Activated T-cell treated with anti-CD3 and anti-CD28 coated beads, Interleukin-2, amount 50 U/mL, for 24 hours (primary cell): Measurements from ENCODE around the gene FOCAD.
A peak's percentile ranks its signal among the peaks of the same experiment; 100 is the strongest.

Experiments used
- DNase-seq: peaks from one replicate; pipeline ENCODE4 v3.0.0-alpha.2; 2020
- H3K27ac Mint-ChIP-seq: 2 replicates; pipeline ENCODE4 v1.8.0; 2020; ENCODE audit warnings: mild to moderate bottlenecking, mixed read lengths
- H3K27me3 Mint-ChIP-seq: 2 replicates; pipeline ENCODE4 v1.8.0; 2020; ENCODE audit warnings: mixed read lengths
- H3K36me3 Mint-ChIP-seq: 2 replicates; pipeline ENCODE4 v1.8.0; 2020; ENCODE audit warnings: low read depth, mixed read lengths
- H3K4me1 Mint-ChIP-seq: 2 replicates; pipeline ENCODE4 v1.8.0; 2020; ENCODE audit warnings: low read depth, mixed read lengths
- H3K4me3 Mint-ChIP-seq: 2 replicates; pipeline ENCODE4 v1.8.0; 2020; ENCODE audit warnings: mild to moderate bottlenecking, moderate library complexity, mixed read lengths
- H3K9me3 Mint-ChIP-seq: 2 replicates; pipeline ENCODE4 v1.8.0; 2020; ENCODE audit warnings: mixed read lengths

The FOCAD gene

GRCh38 chr9:20884985-20885593 is 201.0 kb downstream of the FOCAD start:
- DNase-seq, result peak; percentile 57
- no peaks in the 10 kb centered on the region for H3K9me3 Mint-ChIP-seq
- H3K4me1 Mint-ChIP-seq, result no peaks in the 10 kb centered on the region
- H3K27me3 Mint-ChIP-seq, result no peaks in the 10 kb centered on the region
- H3K4me3 Mint-ChIP-seq, result no peak overlapping the region
- peaks cover 20% of the 10 kb centered on the region for H3K36me3 Mint-ChIP-seq
- no peak overlapping the region for H3K27ac Mint-ChIP-seq

DNA sequence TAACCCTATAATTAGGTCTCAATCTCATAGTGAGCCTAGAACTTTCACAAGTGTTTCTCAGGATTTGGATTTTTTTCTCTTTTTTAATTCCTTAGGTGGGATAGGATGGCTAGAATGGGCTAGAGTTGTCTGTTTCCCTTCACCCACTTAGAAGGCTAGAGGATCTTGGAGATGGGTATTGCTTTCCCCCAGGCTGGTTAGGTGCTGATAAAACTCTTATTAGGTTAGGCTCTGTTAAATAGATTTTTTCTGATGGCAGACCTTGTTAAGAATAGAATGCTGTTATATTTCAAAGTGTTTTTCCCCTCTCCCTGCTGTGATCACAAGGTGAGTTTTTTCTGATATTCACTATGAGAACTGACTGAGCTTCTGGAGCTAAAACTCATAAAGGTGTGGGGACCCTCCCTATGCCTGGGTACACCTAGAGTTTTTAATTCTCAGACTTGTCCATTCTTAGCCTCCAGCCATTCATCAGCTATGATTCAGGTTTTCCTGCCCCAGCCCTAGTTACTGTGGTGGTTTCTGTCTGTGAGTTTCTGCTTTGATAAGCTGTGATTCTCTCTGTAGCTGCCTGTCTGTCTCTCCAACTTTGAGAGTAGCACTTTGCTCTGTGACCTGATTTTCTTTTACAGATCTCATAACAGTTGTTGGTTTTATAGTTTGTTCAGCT is 215.0 kb downstream of the FOCAD start:
- H3K9me3 Mint-ChIP-seq, result no peaks in the 10 kb centered on the region
- DNase-seq, result no peak
- no peaks in the 10 kb centered on the region for H3K27me3 Mint-ChIP-seq
- H3K27ac Mint-ChIP-seq, result no peak overlapping the region
- H3K4me1 Mint-ChIP-seq, result peaks cover 5% of the 10 kb centered on the region
- H3K36me3 Mint-ChIP-seq, result no peaks in the 10 kb centered on the region
- no peak overlapping the region for H3K4me3 Mint-ChIP-seq

- Mint-ChIP-seq H3K4me1 (peaks cover 7% of the 10 kb centered on the region), H3K4me3 (no peak overlapping the region), H3K27me3 (no peaks in the 10 kb centered on the region), H3K9me3 (no peaks in the 10 kb centered on the region), H3K36me3 (peaks cover 2% of the 10 kb centered on the region), H3K27ac (no peak overlapping the region)
- DNase-seq, result no peak
Measured at GRCh38 chr9:20903212-20903611, 219.2 kb downstream of the FOCAD start.

- Mint-ChIP-seq H3K4me1 (peaks cover 5% of the 10 kb centered on the region), H3K27ac (no peak overlapping the region), H3K4me3 (no peak overlapping the region), H3K36me3 (peaks cover 4% of the 10 kb centered on the region), H3K9me3 (no peaks in the 10 kb centered on the region), H3K27me3 (no peaks in the 10 kb centered on the region)
- DNase-seq, result no peak
Measured at GRCh38 chr9:20904995-20905394, 220.9 kb downstream of the FOCAD start.

DNA sequence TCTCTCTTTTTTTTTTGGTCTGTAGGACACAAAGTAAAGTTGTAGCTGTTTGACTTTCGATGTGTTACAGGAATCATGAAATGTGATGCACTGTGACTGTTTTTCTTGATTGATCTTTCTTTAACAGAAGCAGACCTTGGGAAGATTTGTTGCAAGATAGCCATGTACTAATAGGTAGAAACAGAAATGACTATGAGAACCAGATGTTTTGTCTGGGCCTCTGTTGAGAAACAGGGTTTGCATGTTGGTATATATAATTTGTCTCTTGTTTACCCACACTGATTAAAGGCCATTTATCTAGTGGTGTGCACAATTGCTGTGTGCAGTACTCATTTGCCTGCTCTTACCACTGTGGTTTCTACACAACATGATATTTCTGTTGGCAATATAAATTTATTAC is 222.3 kb downstream of the FOCAD start:
- DNase-seq, result no peak
- H3K9me3 Mint-ChIP-seq, result no peaks in the 10 kb centered on the region
- H3K36me3 Mint-ChIP-seq, result peaks cover 8% of the 10 kb centered on the region
- no peaks in the 10 kb centered on the region for H3K27me3 Mint-ChIP-seq
- H3K4me3 Mint-ChIP-seq, result no peak overlapping the region
- peaks cover 5% of the 10 kb centered on the region for H3K4me1 Mint-ChIP-seq
- H3K27ac Mint-ChIP-seq, result no peak overlapping the region

DNA sequence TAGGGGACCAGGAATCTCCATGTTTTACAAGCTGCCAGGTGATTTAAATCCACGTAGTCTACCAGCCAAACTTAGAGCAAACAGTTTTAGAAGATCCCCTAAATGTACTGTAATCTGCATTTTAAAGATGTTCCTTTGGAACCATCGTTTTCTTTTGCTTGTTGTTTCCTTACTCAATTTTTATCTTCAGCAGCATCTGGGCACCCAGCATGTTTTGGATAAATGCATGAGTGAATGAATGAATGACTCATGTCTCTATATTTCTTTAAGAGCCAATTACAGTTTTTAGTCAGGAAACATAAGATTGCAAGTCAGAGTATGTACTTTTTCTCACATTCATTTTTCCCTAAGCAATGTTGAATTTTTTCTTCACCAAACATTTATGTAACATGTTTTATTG is 224.4 kb downstream of the FOCAD start:
- no peak for DNase-seq
- Mint-ChIP-seq H3K4me3 (no peak overlapping the region), H3K27ac (no peak overlapping the region), H3K9me3 (no peaks in the 10 kb centered on the region), H3K4me1 (peaks cover 5% of the 10 kb centered on the region), H3K27me3 (no peaks in the 10 kb centered on the region), H3K36me3 (peaks cover 18% of the 10 kb centered on the region)

DNA sequence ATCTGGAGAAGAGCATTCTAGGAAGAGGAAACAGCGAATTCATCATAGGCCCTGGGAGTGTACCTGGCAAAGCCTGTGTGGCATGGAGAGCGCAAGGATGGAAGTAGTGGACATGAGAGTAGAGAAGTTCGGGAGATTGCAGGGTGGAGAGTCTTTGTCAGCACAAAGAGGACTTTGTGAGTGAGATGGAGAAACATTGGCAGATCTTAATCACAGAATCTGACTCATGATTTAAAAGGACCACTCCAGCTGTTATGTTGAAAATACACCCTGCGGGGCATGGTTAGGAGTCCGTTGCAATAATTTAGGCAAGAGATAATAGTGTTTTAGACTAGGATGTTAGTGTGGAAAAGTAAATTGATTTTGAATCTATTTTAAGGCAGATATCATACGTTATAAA is 230.5 kb downstream of the FOCAD start:
- Mint-ChIP-seq H3K27ac (no peak overlapping the region), H3K36me3 (peaks cover 60% of the 10 kb centered on the region), H3K4me1 (no peaks in the 10 kb centered on the region), H3K4me3 (no peak overlapping the region), H3K27me3 (no peaks in the 10 kb centered on the region), H3K9me3 (no peaks in the 10 kb centered on the region)
- DNase-seq, result no peak

DNA sequence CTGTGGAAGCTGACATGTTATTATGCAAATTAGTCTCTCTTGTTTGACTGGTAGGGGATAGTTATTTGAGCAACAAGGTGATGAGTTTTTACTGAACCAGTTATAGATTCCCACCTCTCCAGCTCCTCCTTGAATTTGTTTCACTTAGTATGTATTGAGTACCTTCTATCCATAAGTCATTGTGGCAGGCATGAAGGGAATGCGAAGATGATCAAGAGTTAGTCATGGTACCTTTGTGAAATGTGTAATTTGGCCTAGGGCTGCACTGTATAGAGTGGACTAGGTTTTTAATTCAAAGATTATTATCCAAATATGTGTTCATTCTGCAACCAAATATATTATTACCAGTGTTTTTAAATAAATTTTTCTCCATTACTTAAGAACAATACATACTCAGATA is 237.3 kb downstream of the FOCAD start:
- H3K27ac Mint-ChIP-seq, result no peak overlapping the region
- peaks cover 20% of the 10 kb centered on the region for H3K4me1 Mint-ChIP-seq
- H3K27me3 Mint-ChIP-seq, result no peaks in the 10 kb centered on the region
- H3K36me3 Mint-ChIP-seq, result peaks cover 45% of the 10 kb centered on the region
- H3K9me3 Mint-ChIP-seq, result no peaks in the 10 kb centered on the region
- no peak for DNase-seq
- no peak overlapping the region for H3K4me3 Mint-ChIP-seq

GRCh38 chr9:20925256-20926045 is 241.4 kb downstream of the FOCAD start:
- Mint-ChIP-seq H3K4me1 (peaks cover 29% of the 10 kb centered on the region), H3K36me3 (peaks cover 22% of the 10 kb centered on the region), H3K4me3 (no peak overlapping the region), H3K27ac (peak overlapping the region; percentile 83), H3K27me3 (no peaks in the 10 kb centered on the region), H3K9me3 (no peaks in the 10 kb centered on the region)
- no peak for DNase-seq

DNA sequence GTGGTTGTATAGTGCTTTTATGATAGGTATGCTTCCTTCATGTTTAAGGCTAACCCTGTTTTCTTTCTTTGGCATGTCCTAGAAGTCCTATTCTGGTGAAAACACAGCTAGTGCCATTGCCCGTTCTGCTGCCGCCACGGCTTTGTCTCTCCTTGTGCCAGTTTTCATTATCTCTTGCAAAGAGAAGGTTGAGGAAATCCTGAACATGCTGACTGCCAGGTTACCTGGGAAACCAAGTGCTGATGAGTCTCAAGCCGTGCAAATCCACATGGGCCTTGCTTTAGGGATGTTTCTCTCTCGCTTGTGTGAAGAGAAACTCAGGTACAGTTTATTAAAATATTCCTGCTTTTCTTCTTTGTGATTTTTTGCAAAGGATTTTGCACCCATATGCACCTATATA is 245.2 kb downstream of the FOCAD start:
- Mint-ChIP-seq H3K4me1 (peaks cover 29% of the 10 kb centered on the region), H3K36me3 (peaks cover 33% of the 10 kb centered on the region), H3K27ac (no peak overlapping the region), H3K9me3 (no peaks in the 10 kb centered on the region), H3K4me3 (no peak overlapping the region), H3K27me3 (no peaks in the 10 kb centered on the region)
- no peak for DNase-seq

DNA sequence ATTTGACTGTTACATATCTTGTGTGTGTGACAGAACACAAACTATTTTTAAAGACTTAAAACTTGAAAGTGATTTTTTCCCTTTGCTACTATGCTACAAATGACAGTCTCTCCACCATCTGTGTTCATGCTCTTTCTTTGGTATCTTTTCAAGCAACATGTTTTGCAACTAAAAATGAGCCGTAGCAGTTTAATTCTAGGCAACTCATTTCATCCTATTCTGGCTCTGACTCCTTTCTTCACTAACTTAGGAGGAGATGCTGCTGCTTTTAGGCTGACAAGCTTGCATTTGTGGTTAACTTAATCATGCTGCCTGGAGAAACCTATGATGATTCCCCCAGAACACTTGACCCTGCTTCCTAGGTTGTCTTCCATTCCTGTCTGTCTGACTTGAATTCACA is 246.8 kb downstream of the FOCAD start:
- no peaks in the 10 kb centered on the region for H3K27me3 Mint-ChIP-seq
- DNase-seq, result no peak
- peaks cover 33% of the 10 kb centered on the region for H3K36me3 Mint-ChIP-seq
- H3K4me3 Mint-ChIP-seq, result no peak overlapping the region
- H3K27ac Mint-ChIP-seq, result no peak overlapping the region
- H3K4me1 Mint-ChIP-seq, result peaks cover 14% of the 10 kb centered on the region
- H3K9me3 Mint-ChIP-seq, result no peaks in the 10 kb centered on the region

- DNase-seq, result no peak
- peaks cover 12% of the 10 kb centered on the region for H3K36me3 Mint-ChIP-seq
- no peaks in the 10 kb centered on the region for H3K9me3 Mint-ChIP-seq
Measured at GRCh38 chr9:20940447-20941173, 256.6 kb downstream of the FOCAD start.

GRCh38 chr9:20941174-20941690 is 257.2 kb downstream of the FOCAD start:
- Mint-ChIP-seq H3K9me3 (no peaks in the 10 kb centered on the region), H3K27me3 (no peaks in the 10 kb centered on the region), H3K27ac (no peak overlapping the region), H3K4me1 (peaks cover 3% of the 10 kb centered on the region), H3K4me3 (no peak overlapping the region), H3K36me3 (peaks cover 12% of the 10 kb centered on the region)
- DNase-seq, result peak; percentile 44

More at GRCh38 chr9:20940447-20941173, 256.6 kb downstream of the FOCAD start:
- Mint-ChIP-seq H3K4me3 (no peak overlapping the region), H3K27me3 (no peaks in the 10 kb centered on the region), H3K4me1 (peaks cover 3% of the 10 kb centered on the region), H3K27ac (no peak overlapping the region)

GRCh38 chr9:20944507-20944906 is 260.4 kb downstream of the FOCAD start:
- no peak for DNase-seq
- no peaks in the 10 kb centered on the region for H3K9me3 Mint-ChIP-seq
- peaks cover 3% of the 10 kb centered on the region for H3K4me1 Mint-ChIP-seq
- H3K36me3 Mint-ChIP-seq, result peaks cover 21% of the 10 kb centered on the region
- no peak overlapping the region for H3K4me3 Mint-ChIP-seq
- no peaks in the 10 kb centered on the region for H3K27me3 Mint-ChIP-seq
- no peak overlapping the region for H3K27ac Mint-ChIP-seq
